ENCODE results near the gene MAML1.
"Not testable (repeated sequence)": the region's sequence is repeated elsewhere in the genome, so short reads cannot be mapped to it uniquely, and the experiment has no call there.

Gene MAML1

GRCh38 chr5:179732918-179733771 lies 523 bp downstream of the MAML1 start:
- no peak for TF ChIP-seq CTCF (IDR thresholded peaks at IDR 0.05; ENCODE audit: low read depth, low read length)
- peak; percentile 30 to 44 for DNase-seq (ENCODE audit: low read depth in 2 of 2)
- H3K4me3 ChIP-seq (replicated peaks in 1 of 2; ENCODE audit: low read depth in 2 of 2, low read length in 2 of 2) = peak overlapping the region; percentile 66 to 79

GRCh38 chr5:179733772-179734126 lies 1.1 kb downstream of the MAML1 start:
- H3K4me3 ChIP-seq (replicated peaks in 1 of 2; ENCODE audit: low read depth in 2 of 2, low read length in 2 of 2) = peak overlapping the region; percentile 66 to 79
- TF ChIP-seq CTCF (IDR thresholded peaks at IDR 0.05; ENCODE audit: low read depth, low read length) = no peak
- no peak for DNase-seq (ENCODE audit: low read depth in 2 of 2)

- DNase-seq (ENCODE audit: low read depth in 2 of 2) = no peak
- peak overlapping the region in 1 of 2 donors; percentile 79 for H3K4me3 ChIP-seq (replicated peaks in 1 of 2; ENCODE audit: low read depth in 2 of 2, low read length in 2 of 2)
These were observed 2.0 kb downstream of the MAML1 start for GRCh38 chr5:179734536-179735164.

GRCh38 chr5:179738742-179739141 lies 6.1 kb downstream of the MAML1 start:
- no peak for TF ChIP-seq CTCF (IDR thresholded peaks at IDR 0.05; ENCODE audit: low read depth, low read length)
- no peak for DNase-seq (ENCODE audit: low read depth in 2 of 2)
- no peak overlapping the region for H3K4me3 ChIP-seq (replicated peaks in 1 of 2; ENCODE audit: low read depth in 2 of 2, low read length in 2 of 2)

More at GRCh38 chr5:179734536-179735164, 2.0 kb downstream of the MAML1 start:
- TF ChIP-seq CTCF (IDR thresholded peaks at IDR 0.05; ENCODE audit: low read depth, low read length) = no peak

- H3K4me3 ChIP-seq (replicated peaks in 1 of 2; ENCODE audit: low read depth in 2 of 2, low read length in 2 of 2); DNase-seq (ENCODE audit: low read depth in 2 of 2): not testable (repeated sequence)
These were observed 11.5 kb downstream of the MAML1 start for GRCh38 chr5:179744106-179744505.

- DNase-seq (ENCODE audit: low read depth in 2 of 2) = no peak
- TF ChIP-seq CTCF (IDR thresholded peaks at IDR 0.05; ENCODE audit: low read depth, low read length) = no peak
- H3K4me3 ChIP-seq (replicated peaks in 1 of 2; ENCODE audit: low read depth in 2 of 2, low read length in 2 of 2) = no peak overlapping the region
These were observed 14.2 kb downstream of the MAML1 start for GRCh38 chr5:179746872-179747271.

- H3K4me3 ChIP-seq (replicated peaks in 1 of 2; ENCODE audit: low read depth in 2 of 2, low read length in 2 of 2) = no peak overlapping the region
- no peak for DNase-seq (ENCODE audit: low read depth in 2 of 2)
- TF ChIP-seq CTCF (IDR thresholded peaks at IDR 0.05; ENCODE audit: low read depth, low read length) = no peak
These were observed 15.2 kb downstream of the MAML1 start for GRCh38 chr5:179747811-179748210.

Measured in cardiac fibroblast (primary cell).